ENCODE results near the gene DLGAP1. TPM values are rescaled to one million over a fixed set of nuclear protein-coding genes. Genes with fewer than 3 reads are reported as not detected.
A peak's percentile ranks its signal among the peaks of the same experiment; 100 is the strongest.

DLGAP1 gene
- total RNA-seq, 3 donors from 2014 or later (not counting 1 experiment from before 2014, with no cell fraction given): not detected

GRCh38 chr18:4108016-4108415 is 347.1 kb downstream of the DLGAP1 start:
- H3K9me3 ChIP-seq (ENCODE audit: control insufficient read depth, insufficient read depth, low read length): no peaks in the 10 kb centered on the region
- no peaks in the 10 kb centered on the region for H3K4me1 Mint-ChIP-seq
- ATAC-seq: no peak
- TF ChIP-seq CTCF (IDR thresholded peaks at IDR 0.05): no peak
- no peak overlapping the region for H3K27ac ChIP-seq (ENCODE audit: low read length)
- WGBS (ENCODE audit: insufficient coverage): no CpG with 5 or more reads among the region's 1 CpG
- H3K4me3 Mint-ChIP-seq: no peak overlapping the region
- no peak for DNase-seq
- H3K27ac Mint-ChIP-seq: no peak overlapping the region
- H3K4me3 ChIP-seq (ENCODE audit: low read length): no peak overlapping the region
- no peaks in the 10 kb centered on the region for H3K36me3 Mint-ChIP-seq
- H3K27me3 Mint-ChIP-seq (ENCODE audit: low read depth in 2 of 2): no peaks in the 10 kb centered on the region
- no peaks in the 10 kb centered on the region for H3K9me3 Mint-ChIP-seq
- no peaks in the 10 kb centered on the region for H3K27me3 ChIP-seq (ENCODE audit: control insufficient read depth, insufficient read depth, low read length)
- intact Hi-C loops (cut with micrococcal nuclease): loop anchor here (5.0 kb wide), 1 partner anchor 949 kb away; no protein-coding TSS in a partner anchor
- H3K36me3 ChIP-seq (ENCODE audit: control insufficient read depth, insufficient read depth, low read length): no peaks in the 10 kb centered on the region
- H3K4me1 ChIP-seq (ENCODE audit: control insufficient read depth, insufficient read depth, low read length): no peaks in the 10 kb centered on the region

- H3K4me1 Mint-ChIP-seq: no peaks in the 10 kb centered on the region
- Histone ChIP-seq H3K4me1 (ENCODE audit: control insufficient read depth, insufficient read depth, low read length) (no peaks in the 10 kb centered on the region), H3K27me3 (ENCODE audit: control insufficient read depth, insufficient read depth, low read length) (no peaks in the 10 kb centered on the region), H3K4me3 (ENCODE audit: low read length) (no peak overlapping the region), H3K36me3 (ENCODE audit: control insufficient read depth, insufficient read depth, low read length) (no peaks in the 10 kb centered on the region), H3K27ac (ENCODE audit: low read length) (no peak overlapping the region), H3K9me3 (ENCODE audit: control insufficient read depth, insufficient read depth, low read length) (no peaks in the 10 kb centered on the region)
- ATAC-seq: no peak
- intact Hi-C loops (cut with micrococcal nuclease): loop anchor here (5.0 kb wide), 1 partner anchor 950 kb away; no protein-coding TSS in a partner anchor
- H3K36me3 Mint-ChIP-seq: no peaks in the 10 kb centered on the region
- no peak for DNase-seq
- no peak for TF ChIP-seq CTCF (IDR thresholded peaks at IDR 0.05)
- no peak overlapping the region for H3K4me3 Mint-ChIP-seq
- no peaks in the 10 kb centered on the region for H3K27me3 Mint-ChIP-seq (ENCODE audit: low read depth in 2 of 2)
- WGBS (ENCODE audit: insufficient coverage): 84% methylated on average over 12 of the region's 12 CpGs
- H3K27ac Mint-ChIP-seq: no peak overlapping the region
- H3K9me3 Mint-ChIP-seq: no peaks in the 10 kb centered on the region
These were observed 348.0 kb downstream of the DLGAP1 start for GRCh38 chr18:4107049-4107467.

GRCh38 chr18:4106407-4107033 is 348.6 kb downstream of the DLGAP1 start:
- intact Hi-C loops (cut with micrococcal nuclease): loop anchor here (5.0 kb wide), 1 partner anchor 951 kb away; no protein-coding TSS in a partner anchor
- no peaks in the 10 kb centered on the region for H3K27me3 Mint-ChIP-seq (ENCODE audit: low read depth in 2 of 2)
- Histone ChIP-seq H3K27me3 (ENCODE audit: control insufficient read depth, insufficient read depth, low read length) (no peaks in the 10 kb centered on the region), H3K4me3 (ENCODE audit: low read length) (no peak overlapping the region), H3K36me3 (ENCODE audit: control insufficient read depth, insufficient read depth, low read length) (no peaks in the 10 kb centered on the region), H3K27ac (ENCODE audit: low read length) (no peak overlapping the region), H3K9me3 (ENCODE audit: control insufficient read depth, insufficient read depth, low read length) (no peaks in the 10 kb centered on the region), H3K4me1 (ENCODE audit: control insufficient read depth, insufficient read depth, low read length) (no peaks in the 10 kb centered on the region)
- WGBS (ENCODE audit: insufficient coverage): 47% methylated on average over 11 of the region's 13 CpGs
- DNase-seq: peak in 1 of 2 donors; percentile 65
- no peak overlapping the region for H3K4me3 Mint-ChIP-seq
- no peak overlapping the region for H3K27ac Mint-ChIP-seq
- no peaks in the 10 kb centered on the region for H3K36me3 Mint-ChIP-seq
- peak in 1 of 3 donors; percentile 55 for ATAC-seq
- TF ChIP-seq CTCF (IDR thresholded peaks at IDR 0.05): peak; percentile 55
- H3K4me1 Mint-ChIP-seq: no peaks in the 10 kb centered on the region
- H3K9me3 Mint-ChIP-seq: no peaks in the 10 kb centered on the region

GRCh38 chr18:4102901-4103300 is 352.2 kb downstream of the DLGAP1 start:
- no peaks in the 10 kb centered on the region for H3K36me3 Mint-ChIP-seq
- intact Hi-C loops (cut with micrococcal nuclease): no loop called here
- Histone ChIP-seq H3K9me3 (ENCODE audit: control insufficient read depth, insufficient read depth, low read length) (no peaks in the 10 kb centered on the region), H3K4me1 (ENCODE audit: control insufficient read depth, insufficient read depth, low read length) (no peaks in the 10 kb centered on the region), H3K27ac (ENCODE audit: low read length) (no peak overlapping the region), H3K4me3 (ENCODE audit: low read length) (no peak overlapping the region), H3K36me3 (ENCODE audit: control insufficient read depth, insufficient read depth, low read length) (no peaks in the 10 kb centered on the region), H3K27me3 (ENCODE audit: control insufficient read depth, insufficient read depth, low read length) (no peaks in the 10 kb centered on the region)
- no peak overlapping the region for H3K27ac Mint-ChIP-seq
- no peaks in the 10 kb centered on the region for H3K4me1 Mint-ChIP-seq
- DNase-seq (no peak), ATAC-seq (no peak)
- H3K9me3 Mint-ChIP-seq: no peaks in the 10 kb centered on the region
- no peak for TF ChIP-seq CTCF (IDR thresholded peaks at IDR 0.05)
- H3K27me3 Mint-ChIP-seq (ENCODE audit: low read depth in 2 of 2): no peaks in the 10 kb centered on the region
- H3K4me3 Mint-ChIP-seq: no peak overlapping the region
- WGBS (ENCODE audit: insufficient coverage): 100% methylated on average over 1 of the region's 1 CpG
